IMR-90 (cell line): Measurements from ENCODE around the gene PHF8. TPM values are rescaled to one million over a fixed set of nuclear protein-coding genes. Genes with fewer than 3 reads are reported as not detected.

Experiments used
- ATAC-seq: fragments of 200-7000 bp; cut with Tn5 transposase; 2 replicates; pipeline ENCODE4 v1.9.1; 2020; ENCODE audit warnings: low read depth, mild to moderate bottlenecking, moderate library complexity
- BruUV-seq: library from RNA; stranded (reverse); fragments of 400-500 nt; replicated peaks from 2 replicates; lab custom pipeline; 2021; lab: Mats Ljungman, UMichigan
- CTCF ChIA-PET: fragments of 300-600 bp; formaldehyde crosslinking; extraction: SDS; loops from one replicate; lab custom pipeline; 2021; ENCODE audit warnings: antibody characterized with exemption; lab: Yijun Ruan, JAX
- POLR2A ChIA-PET: fragments of 300-600 bp; sonication (Branson Sonifier 250); formaldehyde crosslinking; loops from one replicate; lab custom pipeline; 2022; ENCODE audit warnings: antibody characterized with exemption; ENCODE audit not compliant: unreplicated experiment; lab: Charles Lee
- DNase-seq: peaks from one replicate; pipeline ENCODE4 v3.0.0; 2013
- H2AFZ ChIP-seq: replicated peaks from 2 replicates; pipeline ENCODE3; 2013; ENCODE audit warnings: low read length, mild to moderate bottlenecking; ENCODE audit not compliant: poor library complexity
- H2AK5ac ChIP-seq: 2 replicates; pipeline ENCODE4 v1.6.1; 2013; ENCODE audit warnings: low read depth, low read length, inconsistent platforms
- H2AK9ac ChIP-seq: replicated peaks from 2 replicates; pipeline ENCODE3; 2013; ENCODE audit warnings: mild to moderate bottlenecking, low read depth, low read length, moderate library complexity; ENCODE audit not compliant: poor library complexity
- H2BK120ac ChIP-seq: 2 replicates; pipeline ENCODE4 v1.6.1; 2013; ENCODE audit warnings: low read depth, low read length, inconsistent platforms
- H2BK15ac ChIP-seq: 3 replicates; pipeline ENCODE4 v1.6.1; 2013; ENCODE audit warnings: low read depth, low read length, inconsistent platforms
- H2BK20ac ChIP-seq: 2 replicates; pipeline ENCODE4 v1.6.1; 2013; ENCODE audit warnings: low read depth, mild to moderate bottlenecking, inconsistent platforms, low read length, moderate library complexity
- H2BK5ac ChIP-seq: 2 replicates; pipeline ENCODE4 v1.6.1; 2013; ENCODE audit warnings: mild to moderate bottlenecking, low read depth, low read length, inconsistent platforms; ENCODE audit not compliant: poor library complexity, severe bottlenecking
- H3K14ac ChIP-seq: replicated peaks from 2 replicates; pipeline ENCODE4 v1.6.1; 2013; ENCODE audit warnings: low read depth, low read length, inconsistent platforms
- H3K18ac ChIP-seq: 2 replicates; pipeline ENCODE4 v1.6.1; 2013; ENCODE audit warnings: low read depth, low read length, control low read depth
- H3K23ac ChIP-seq: 2 replicates; pipeline ENCODE4 v1.6.1; 2013; ENCODE audit warnings: low read depth, low read length, inconsistent platforms
- H3K27ac ChIP-seq: 2 replicates; pipeline ENCODE4 v1.5.1; 2013; ENCODE audit warnings: mild to moderate bottlenecking, control low read depth, low read length; ENCODE audit not compliant: insufficient read depth
- H3K27me3 ChIP-seq: 2 replicates; pipeline ENCODE4 v1.6.1; 2013; ENCODE audit warnings: low read length; ENCODE audit not compliant: control insufficient read depth, insufficient read depth
- H3K36me3 ChIP-seq: 2 replicates; pipeline ENCODE4 v1.6.1; 2013; ENCODE audit warnings: low read length, mixed read lengths; ENCODE audit not compliant: control insufficient read depth, insufficient read depth
- H3K4ac ChIP-seq: 2 replicates; pipeline ENCODE4 v1.6.1; 2013; ENCODE audit warnings: low read depth, low read length, inconsistent platforms
- H3K4me1 ChIP-seq: 2 replicates; pipeline ENCODE4 v1.6.1; 2013; ENCODE audit warnings: low read length, mixed read lengths; ENCODE audit not compliant: control insufficient read depth, insufficient read depth
- H3K4me2 ChIP-seq: 2 replicates; pipeline ENCODE4 v1.6.1; 2013; ENCODE audit warnings: low read depth, mild to moderate bottlenecking, control low read depth, low read length, moderate library complexity
- H3K4me3 ChIP-seq: 2 replicates; pipeline ENCODE4 v1.5.1; 2013; ENCODE audit warnings: low read depth, mild to moderate bottlenecking, control low read depth, low read length, moderate library complexity; ENCODE audit not compliant: insufficient read depth
- H3K56ac ChIP-seq: 2 replicates; pipeline ENCODE4 v1.6.1; 2013; ENCODE audit warnings: low read length, inconsistent platforms; ENCODE audit not compliant: insufficient read depth; ENCODE audit errors: extremely low read depth
- H3K79me1 ChIP-seq, 2 experiments: 2 replicates each; pipeline ENCODE4 v1.6.1; 2013; ENCODE audit warnings: low read length in 2 of 2, inconsistent platforms in 1 of 2, low read depth in 1 of 2
- H3K9ac ChIP-seq: 2 replicates; pipeline ENCODE4 v1.6.1; 2013; ENCODE audit warnings: low read depth, low read length, control low read depth
- H3K9me1 ChIP-seq: 2 replicates; pipeline ENCODE4 v1.6.1; 2013; ENCODE audit warnings: low read length, inconsistent platforms; ENCODE audit not compliant: insufficient read depth
- H3K9me3 ChIP-seq: 2 replicates; pipeline ENCODE4 v1.6.1; 2013; ENCODE audit warnings: low read length; ENCODE audit not compliant: control insufficient read depth, insufficient read depth
- H4K20me1 ChIP-seq: 2 replicates; pipeline ENCODE4 v1.6.1; 2013; ENCODE audit warnings: low read length, inconsistent platforms; ENCODE audit not compliant: insufficient read depth
- H4K5ac ChIP-seq: 2 replicates; pipeline ENCODE4 v1.6.1; 2013; ENCODE audit warnings: mild to moderate bottlenecking, low read depth, low read length, control low read depth
- H4K8ac ChIP-seq, 2 experiments: 2 replicates each; pipeline ENCODE4 v1.6.1; 2013; ENCODE audit warnings: low read depth in 2 of 2, low read length in 2 of 2, control low read depth in 1 of 2, inconsistent platforms in 1 of 2
- H4K91ac ChIP-seq: 2 replicates; pipeline ENCODE4 v1.6.1; 2013; ENCODE audit warnings: low read depth, low read length, inconsistent platforms; ENCODE audit not compliant: insufficient read depth
- MAFK ChIP-seq: IDR thresholded peaks from 2 replicates; pipeline ENCODE4 v1.6.1; 2012; ENCODE audit warnings: low read depth, low read length, improper control_type of control experiment
- SMC3 ChIP-seq: fragments of 150-350 bp; IDR thresholded peaks from 2 replicates; pipeline ENCODE4 v1.6.1; 2016; ENCODE audit warnings: low read depth, mild to moderate bottlenecking, antibody characterized with exemption, low read length, moderate library complexity
- WGBS, 2 experiments: methylation state at CpG; one replicate each; pipeline versions ENCODE4 v1.1.5 to v1.1.7; 2013; ENCODE audit warnings: missing lambda C conversion rate in 2 of 2; ENCODE audit not compliant: insufficient read length in 1 of 2; ENCODE audit errors: extremely low coverage in 2 of 2; 5-methylcytosine and 5-hydroxymethylcytosine counted together
- dilution Hi-C: fragments of 300-500 bp; cut with HindIII; formaldehyde crosslinking; loops from one replicate; pipeline ENCODE4 v1.14.3; 2018; ENCODE audit warnings: low sequenced_read_pairs; ENCODE audit not compliant: unreplicated experiment
- in situ Hi-C: fragments of 300-500 bp; cut with MboI; formaldehyde crosslinking; loops from 3 replicates; pipeline ENCODE4 v1.14.3; 2019; ENCODE audit warnings: low sequenced_read_pairs, inconsistent platforms, mixed read lengths
- intact Hi-C: fragments of 100-400 bp; cut with micrococcal nuclease; formaldehyde crosslinking; loops from 2 replicates; pipeline ENCODE4 v1.10.0; 2022
- polyA plus RNA-seq, 3 experiments: library from polyadenylated mRNA; depleted of rRNA; stranded (reverse); fragments of >200 nt; gene quantifications; 2 replicates each; pipeline ENCODE4 v1.2.3, GENCODE V29; 2012; ENCODE audit warnings: low replicate concordance in 1 of 3
- total RNA-seq: library from RNA; depleted of rRNA; stranded (reverse); fragments of >200 nt; gene quantifications from 2 replicates; pipeline ENCODE4 v1.2.3, GENCODE V29; 2012

PHF8 gene
- total and polyA plus RNA-seq, 2 of the 4 experiments (the other 2 are of a cell fraction) = 12.8 to 15.2 TPM

DNA sequence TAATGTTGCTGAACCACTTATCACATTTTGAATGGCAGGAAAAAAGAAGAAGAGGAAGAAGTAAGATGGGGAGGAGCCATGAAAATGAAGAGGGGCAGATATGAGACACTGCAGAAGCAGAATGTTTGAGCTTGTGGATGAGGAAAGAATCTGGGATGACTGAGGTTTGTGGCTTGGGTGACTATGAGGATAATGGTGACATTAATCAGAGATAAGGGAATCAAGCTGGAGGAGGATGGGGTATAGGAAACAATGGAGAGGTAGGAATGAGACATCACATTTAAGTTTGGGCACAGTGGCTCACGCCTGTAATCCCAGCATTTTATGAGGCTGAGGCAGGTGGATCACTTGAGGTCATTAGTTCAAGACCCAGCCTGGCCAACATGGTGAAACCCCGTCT, 19.1 kb upstream of the PHF8 start:
- dilution Hi-C loops = no loop called here
- H4K5ac ChIP-seq = no peak overlapping the region
- no peak overlapping the region for H4K91ac ChIP-seq
- H4K8ac ChIP-seq = no peak overlapping the region
- no peaks in the 10 kb centered on the region for H4K20me1 ChIP-seq
- no peak overlapping the region for H3K4me2 ChIP-seq
- H2BK120ac ChIP-seq = no peak overlapping the region
- no peak for DNase-seq
- no peak overlapping the region for H2AK9ac ChIP-seq
- no peaks in the 10 kb centered on the region for H3K4me1 ChIP-seq
- H3K36me3 ChIP-seq = no peaks in the 10 kb centered on the region
- no peak overlapping the region for H3K14ac ChIP-seq
- no peak overlapping the region for H3K23ac ChIP-seq
- intact Hi-C loops = no loop called here
- no peaks in the 10 kb centered on the region for H3K9me1 ChIP-seq
- no peak overlapping the region for H3K56ac ChIP-seq
- no peak overlapping the region for H2BK20ac ChIP-seq
- no peak for ATAC-seq
- TF ChIP-seq SMC3 (no peak), MAFK (no peak)
- H3K9ac ChIP-seq = no peak overlapping the region
- WGBS, 2 experiments = no CpG with 5 or more reads among the region's 2 CpGs
- H2BK15ac ChIP-seq = no peak overlapping the region
- no peaks in the 10 kb centered on the region for H3K9me3 ChIP-seq
- BruUV-seq = no TSS peak
- no peak overlapping the region for H3K18ac ChIP-seq
- in situ Hi-C loops = no loop called here
- H2AK5ac ChIP-seq = no peak overlapping the region
- no peak overlapping the region for H2BK5ac ChIP-seq
- no peaks in the 10 kb centered on the region for H3K27me3 ChIP-seq
- POLR2A ChIA-PET = no interaction called here
- H3K4me3 ChIP-seq = no peak overlapping the region
- no peaks in the 10 kb centered on the region for H3K79me1 ChIP-seq
- CTCF ChIA-PET = no interaction called here
- no peak overlapping the region for H3K27ac ChIP-seq
- no peak overlapping the region for H2AFZ ChIP-seq
- no peak overlapping the region for H3K4ac ChIP-seq
